HFFc6 (cell line): ENCODE results near the gene RAD51D. TPM values are rescaled to one million over a fixed set of nuclear protein-coding genes. Genes with fewer than 3 reads are reported as not detected.
"Not testable (repeated sequence)": the region's sequence is repeated elsewhere in the genome, so short reads cannot be mapped to it uniquely, and the experiment has no call there.

Experiments used
- DNase-seq: peaks from one replicate; pipeline ENCODE4 v3.0.0-alpha.2; 2018
- H3K27ac Mint-ChIP-seq: 2 replicates; pipeline ENCODE4 v1.8.0; 2020; ENCODE audit warnings: mild to moderate bottlenecking, mixed read lengths
- H3K27me3 Mint-ChIP-seq: 2 replicates; pipeline ENCODE4 v1.8.0; 2021; ENCODE audit warnings: mild to moderate bottlenecking, moderate library complexity, mixed read lengths; ENCODE audit not compliant: insufficient read depth
- H3K36me3 Mint-ChIP-seq: 2 replicates; pipeline ENCODE4 v1.8.0; 2021; ENCODE audit warnings: low read depth, mixed read lengths
- H3K4me1 Mint-ChIP-seq: 2 replicates; pipeline ENCODE4 v1.8.0; 2020; ENCODE audit warnings: low read depth, mixed read lengths
- H3K4me3 Mint-ChIP-seq: 2 replicates; pipeline ENCODE4 v1.8.0; 2020; ENCODE audit warnings: mild to moderate bottlenecking, moderate library complexity, mixed read lengths
- H3K9me3 Mint-ChIP-seq: 2 replicates; pipeline ENCODE4 v1.8.0; 2020; ENCODE audit warnings: mild to moderate bottlenecking, mixed read lengths
- total RNA-seq, 6 experiments: library from RNA; stranded (reverse); fragmentation: NEBNext Ultra II Directional; extraction: Animal tissue kit (Norgen Biotek cat#: 25700); gene quantifications; 2 replicates in 1 of 6; 3 replicates in 5 of 6; pipeline ENCODE4 v1.2.3, GENCODE V29; 2021
- TF ChIP-seq, protein P1 (sequence below): fragments of 200-600 bp; sonication (generic); IDR thresholded peaks from 2 replicates; pipeline ENCODE4 v1.5.0; 2021; ENCODE audit warnings: antibody characterized with exemption, mild to moderate bottlenecking

Gene RAD51D
- total RNA-seq, 6 experiments from 2014 or later: 8.9 to 14.1 (median 12.7) TPM

DNA sequence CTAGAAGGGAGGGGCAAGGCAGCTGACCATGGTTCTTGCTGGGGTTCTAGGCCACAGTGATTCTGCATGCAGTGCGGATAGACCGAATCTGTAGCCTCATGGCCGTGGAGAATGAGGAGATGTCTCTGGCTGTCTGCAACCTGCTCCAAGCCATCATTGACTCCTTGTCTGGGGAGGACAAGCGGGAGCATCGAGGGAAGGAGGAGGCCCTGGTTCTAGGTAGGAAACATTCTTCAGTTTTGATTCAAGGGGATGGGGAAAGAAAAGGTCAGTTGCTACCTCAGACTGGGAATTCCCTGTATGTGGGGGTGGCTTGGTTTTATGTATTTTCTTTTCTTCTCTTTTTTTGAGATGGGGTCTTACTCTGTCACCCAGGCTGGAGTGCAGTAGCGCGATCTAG is 35.6 kb upstream of the RAD51D start:
- Mint-ChIP-seq H3K4me3 (no peak overlapping the region), H3K9me3 (no peaks in the 10 kb centered on the region), H3K4me1 (no peaks in the 10 kb centered on the region), H3K36me3 (no peaks in the 10 kb centered on the region), H3K27ac (no peak overlapping the region), H3K27me3 (peaks cover 47% of the 10 kb centered on the region)
- DNase-seq: no peak
- TF ChIP-seq, protein P1, sequence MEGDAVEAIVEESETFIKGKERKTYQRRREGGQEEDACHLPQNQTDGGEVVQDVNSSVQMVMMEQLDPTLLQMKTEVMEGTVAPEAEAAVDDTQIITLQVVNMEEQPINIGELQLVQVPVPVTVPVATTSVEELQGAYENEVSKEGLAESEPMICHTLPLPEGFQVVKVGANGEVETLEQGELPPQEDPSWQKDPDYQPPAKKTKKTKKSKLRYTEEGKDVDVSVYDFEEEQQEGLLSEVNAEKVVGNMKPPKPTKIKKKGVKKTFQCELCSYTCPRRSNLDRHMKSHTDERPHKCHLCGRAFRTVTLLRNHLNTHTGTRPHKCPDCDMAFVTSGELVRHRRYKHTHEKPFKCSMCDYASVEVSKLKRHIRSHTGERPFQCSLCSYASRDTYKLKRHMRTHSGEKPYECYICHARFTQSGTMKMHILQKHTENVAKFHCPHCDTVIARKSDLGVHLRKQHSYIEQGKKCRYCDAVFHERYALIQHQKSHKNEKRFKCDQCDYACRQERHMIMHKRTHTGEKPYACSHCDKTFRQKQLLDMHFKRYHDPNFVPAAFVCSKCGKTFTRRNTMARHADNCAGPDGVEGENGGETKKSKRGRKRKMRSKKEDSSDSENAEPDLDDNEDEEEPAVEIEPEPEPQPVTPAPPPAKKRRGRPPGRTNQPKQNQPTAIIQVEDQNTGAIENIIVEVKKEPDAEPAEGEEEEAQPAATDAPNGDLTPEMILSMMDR: no peak

DNA sequence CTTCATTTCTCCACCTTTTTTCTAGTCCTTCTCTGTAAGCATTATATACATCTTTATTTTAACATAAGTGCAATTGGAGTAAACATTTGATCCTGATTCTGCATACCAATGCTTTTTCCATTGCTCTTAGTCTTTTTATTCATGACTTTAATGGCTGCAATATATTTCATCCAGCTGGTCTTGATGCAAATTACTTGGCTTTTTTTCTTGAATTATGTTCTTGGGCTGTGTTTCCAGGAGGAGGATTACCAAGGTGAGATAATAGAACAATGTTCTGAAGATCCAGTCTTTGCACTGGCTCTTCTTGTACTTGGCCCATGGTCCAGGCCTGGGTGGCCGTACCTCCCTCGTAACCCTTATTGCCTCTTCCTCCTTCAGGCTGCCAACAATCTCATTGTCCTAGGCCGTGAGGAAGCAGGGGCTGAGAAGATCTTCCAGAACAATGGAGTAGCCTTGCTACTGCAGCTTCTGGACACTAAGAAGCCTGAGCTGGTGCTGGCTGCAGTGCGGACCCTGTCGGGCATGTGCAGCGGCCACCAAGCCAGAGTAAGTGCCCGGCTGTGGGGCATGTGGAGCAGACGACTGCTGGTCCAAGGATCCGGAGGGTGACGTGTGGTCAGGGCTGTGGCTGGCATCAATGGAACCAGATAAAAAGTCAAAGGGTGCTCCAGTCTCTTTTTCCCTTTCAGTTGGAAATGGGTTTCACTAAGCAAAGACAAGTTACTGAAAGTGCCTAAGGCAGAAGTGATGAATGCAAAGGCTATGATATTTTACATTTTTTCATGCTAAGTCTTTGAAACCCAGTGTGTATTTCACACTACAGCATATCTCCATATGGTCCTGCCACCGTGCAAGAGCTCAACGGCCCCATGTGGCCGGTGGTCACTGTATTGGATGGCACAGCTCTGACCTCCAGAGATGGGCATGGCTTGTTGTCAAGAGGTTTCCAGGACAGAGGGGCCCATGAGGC is 34.8 kb upstream of the RAD51D start:
- Mint-ChIP-seq H3K27ac (no peak overlapping the region), H3K27me3 (peaks cover 51% of the 10 kb centered on the region), H3K4me1 (no peaks in the 10 kb centered on the region), H3K36me3 (no peaks in the 10 kb centered on the region), H3K9me3 (no peaks in the 10 kb centered on the region), H3K4me3 (no peak overlapping the region)
- DNase-seq: no peak
- TF ChIP-seq, protein P1: no peak

DNA sequence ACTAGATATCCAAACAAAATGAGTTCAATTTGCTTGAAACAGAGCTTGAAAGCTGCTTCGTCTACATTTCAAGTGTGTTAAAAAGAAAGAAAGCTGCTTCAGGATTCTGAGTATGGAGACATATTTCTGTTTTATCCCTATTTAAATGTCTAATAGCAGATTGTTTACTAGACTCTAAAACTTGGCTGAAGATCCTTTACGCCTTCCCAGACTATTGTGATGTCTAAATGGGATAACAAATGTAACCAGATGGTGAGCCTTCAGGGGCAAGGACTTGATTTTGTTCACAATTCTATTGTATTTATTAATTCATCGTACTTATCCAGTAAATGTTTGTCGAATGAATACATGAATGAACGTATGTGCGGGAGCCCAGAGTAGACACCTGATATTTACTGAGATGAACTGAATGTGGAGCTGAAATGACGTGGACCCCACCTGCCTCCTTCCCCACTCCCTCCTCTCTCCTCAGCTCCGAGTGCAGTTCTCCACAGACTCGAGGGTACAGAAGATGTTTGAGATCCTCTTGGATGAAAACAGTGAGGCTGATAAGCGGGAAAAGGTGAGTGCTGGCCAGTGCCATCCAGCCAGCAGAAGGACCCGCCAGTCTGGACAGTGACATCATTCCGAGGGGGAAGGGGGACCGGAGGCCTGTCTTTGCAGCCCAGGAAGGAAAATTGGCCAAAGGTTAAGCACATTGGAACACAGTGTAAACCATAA is 32.9 kb upstream of the RAD51D start:
- no peaks in the 10 kb centered on the region for H3K36me3 Mint-ChIP-seq

DNA sequence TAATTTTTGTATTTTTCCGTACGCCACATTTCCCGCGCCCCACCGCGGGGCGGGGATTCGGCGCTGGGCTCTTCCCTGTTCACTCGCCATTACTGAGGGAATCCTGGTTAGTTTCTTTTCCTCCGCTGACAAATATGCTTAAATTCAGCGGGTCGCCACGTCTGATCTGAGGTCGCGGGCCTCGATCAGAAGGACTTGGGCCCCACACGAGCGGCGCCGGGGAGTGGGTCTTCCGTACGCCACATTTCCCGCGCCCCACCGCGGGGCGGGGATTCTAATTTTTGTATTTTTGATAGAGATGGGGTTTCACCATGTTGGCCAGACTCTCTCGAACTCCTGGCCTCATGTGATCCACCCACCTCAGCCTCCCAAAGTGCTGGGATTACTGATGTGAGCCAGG is 31.4 kb upstream of the RAD51D start:
- not testable (repeated sequence) for H3K27ac Mint-ChIP-seq, H3K4me3 Mint-ChIP-seq, H3K9me3 Mint-ChIP-seq, H3K36me3 Mint-ChIP-seq, H3K4me1 Mint-ChIP-seq, DNase-seq
- peaks cover 58% of the 10 kb centered on the region for H3K27me3 Mint-ChIP-seq

More for the DNA sequence above, 32.9 kb upstream of the RAD51D start:
- no peaks in the 10 kb centered on the region for H3K4me1 Mint-ChIP-seq
- DNase-seq: no peak
- peaks cover 58% of the 10 kb centered on the region for H3K27me3 Mint-ChIP-seq
- no peak overlapping the region for H3K27ac Mint-ChIP-seq
- TF ChIP-seq, protein P1: no peak
- H3K4me3 Mint-ChIP-seq: no peak overlapping the region
- H3K9me3 Mint-ChIP-seq: no peaks in the 10 kb centered on the region

DNA sequence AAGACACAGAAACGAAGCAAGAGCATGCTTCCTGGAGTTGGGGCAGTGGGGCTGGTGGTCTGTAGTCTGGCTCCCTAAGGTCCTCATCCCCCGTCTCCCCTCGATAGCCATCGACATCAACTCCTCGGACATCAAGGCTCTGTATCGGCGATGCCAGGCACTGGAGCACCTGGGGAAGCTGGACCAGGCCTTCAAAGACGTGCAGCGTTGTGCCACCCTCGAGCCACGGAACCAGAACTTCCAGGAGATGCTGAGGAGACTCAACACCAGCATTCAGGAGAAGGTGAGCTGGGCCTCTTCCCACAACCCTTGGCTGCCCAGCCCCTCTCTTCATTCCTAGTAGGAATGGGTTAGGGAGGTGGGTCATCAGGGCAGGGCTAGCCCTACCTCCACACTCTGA is 30.3 kb upstream of the RAD51D start:
- DNase-seq: no peak
- Mint-ChIP-seq H3K9me3 (no peaks in the 10 kb centered on the region), H3K36me3 (no peaks in the 10 kb centered on the region), H3K4me3 (no peak overlapping the region), H3K27me3 (peaks cover 50% of the 10 kb centered on the region), H3K27ac (no peak overlapping the region), H3K4me1 (no peaks in the 10 kb centered on the region)
- TF ChIP-seq, protein P1: no peak

DNA sequence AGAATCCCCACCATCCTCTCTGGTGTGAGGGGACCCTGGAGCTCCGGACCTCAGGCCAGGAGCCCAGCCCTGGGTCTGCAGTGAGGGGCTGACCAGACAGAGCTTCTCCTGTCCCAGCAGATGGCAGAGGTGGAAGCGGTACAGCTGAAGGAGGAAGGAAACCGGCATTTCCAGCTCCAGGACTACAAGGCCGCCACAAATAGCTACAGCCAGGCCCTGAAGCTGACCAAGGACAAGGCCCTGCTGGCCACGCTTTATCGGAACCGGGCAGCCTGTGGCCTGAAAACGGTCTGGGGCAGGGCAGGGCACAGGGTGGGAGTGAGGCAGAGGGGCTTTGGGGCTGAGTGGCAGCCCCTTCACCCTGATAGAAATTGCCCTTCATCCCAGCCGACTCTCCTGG is 28.5 kb upstream of the RAD51D start:
- no peaks in the 10 kb centered on the region for H3K4me1 Mint-ChIP-seq

More for the DNA sequence above, 28.5 kb upstream of the RAD51D start:
- TF ChIP-seq, protein P1: no peak
- Mint-ChIP-seq H3K27me3 (peaks cover 44% of the 10 kb centered on the region), H3K9me3 (no peaks in the 10 kb centered on the region), H3K36me3 (no peaks in the 10 kb centered on the region), H3K27ac (no peak overlapping the region), H3K4me3 (no peak overlapping the region)
- no peak for DNase-seq
